ENCODE results near the gene S100A14.
"Not testable (repeated sequence)": the region's sequence is repeated elsewhere in the genome, so short reads cannot be mapped to it uniquely, and the experiment has no call there.

S100A14 gene

GRCh38 chr1:153649863-153650235, 33.7 kb upstream of the S100A14 start:
- no peaks in the 10 kb centered on the region for H3K4me1 ChIP-seq (ENCODE audit: insufficient read depth, low read length)

DNA sequence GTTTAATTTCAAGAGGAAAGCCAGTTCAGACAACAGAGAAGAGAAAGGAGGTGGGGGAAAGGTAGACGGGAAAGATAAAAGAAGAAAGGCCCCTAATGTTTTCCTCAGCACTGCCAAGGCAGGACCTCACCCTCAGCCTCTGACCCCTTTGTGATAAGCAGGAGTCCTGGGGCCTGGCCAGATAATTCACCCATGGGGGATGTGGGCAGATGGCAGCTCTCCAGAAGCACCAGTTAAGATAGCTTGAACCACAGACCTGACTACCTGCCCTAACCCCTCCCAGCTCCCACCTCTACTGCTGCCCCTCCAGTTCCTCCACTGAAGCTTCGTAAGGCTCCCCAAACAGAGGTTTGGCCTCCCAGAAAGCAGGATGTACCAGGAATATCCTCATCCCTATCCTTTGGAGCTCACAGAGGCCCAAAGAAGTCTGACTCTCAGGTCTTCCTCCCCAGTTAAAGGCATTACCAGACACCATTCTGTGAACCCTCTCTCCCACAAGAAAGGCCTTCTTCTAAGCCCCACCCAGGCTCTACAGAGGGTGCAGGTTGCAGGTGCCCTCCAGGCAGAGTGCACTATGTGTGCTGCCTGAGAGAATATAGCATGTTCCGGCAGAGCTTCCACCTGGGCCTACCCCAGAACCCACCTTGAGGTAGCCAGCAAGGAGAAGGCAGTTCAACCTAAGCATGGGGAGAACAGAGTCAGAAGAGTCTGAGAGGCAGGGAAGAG, 33.2 kb upstream of the S100A14 start:
- H3K9ac ChIP-seq (ENCODE audit: low read depth, low read length): no peak overlapping the region
- H3K4me3 ChIP-seq (ENCODE audit: low read length): no peak overlapping the region
- WGBS: 55% methylated on average over 3 of the region's 3 CpGs
- H3K27me3 ChIP-seq (ENCODE audit: insufficient read depth, low read length): no peaks in the 10 kb centered on the region
- peaks cover 25% of the 10 kb centered on the region for H3K36me3 ChIP-seq (ENCODE audit: insufficient read depth, low read length)
- no peak overlapping the region for H3K27ac ChIP-seq (ENCODE audit: low read depth, low read length)
- H3K4me1 ChIP-seq (ENCODE audit: insufficient read depth, low read length): no peaks in the 10 kb centered on the region
- no peaks in the 10 kb centered on the region for H3K9me3 ChIP-seq (ENCODE audit: insufficient read depth, low read depth, low read length)

More at GRCh38 chr1:153649863-153650235, 33.7 kb upstream of the S100A14 start:
- WGBS: 92% methylated on average over 2 of the region's 2 CpGs
- H3K9ac ChIP-seq (ENCODE audit: low read depth, low read length): no peak overlapping the region
- H3K4me3 ChIP-seq (ENCODE audit: low read length): no peak overlapping the region
- H3K9me3 ChIP-seq (ENCODE audit: insufficient read depth, low read depth, low read length): no peaks in the 10 kb centered on the region
- H3K27ac ChIP-seq (ENCODE audit: low read depth, low read length): no peak overlapping the region
- H3K36me3 ChIP-seq (ENCODE audit: insufficient read depth, low read length): peaks cover 19% of the 10 kb centered on the region
- no peaks in the 10 kb centered on the region for H3K27me3 ChIP-seq (ENCODE audit: insufficient read depth, low read length)

GRCh38 chr1:153648000-153648643, 32.0 kb upstream of the S100A14 start:
- Histone ChIP-seq H3K4me3 (ENCODE audit: low read length) (no peak overlapping the region), H3K27me3 (ENCODE audit: insufficient read depth, low read length) (no peaks in the 10 kb centered on the region), H3K36me3 (ENCODE audit: insufficient read depth, low read length) (peaks cover 37% of the 10 kb centered on the region), H3K4me1 (ENCODE audit: insufficient read depth, low read length) (no peaks in the 10 kb centered on the region), H3K27ac (ENCODE audit: low read depth, low read length) (no peak overlapping the region), H3K9me3 (ENCODE audit: insufficient read depth, low read depth, low read length) (no peaks in the 10 kb centered on the region), H3K9ac (ENCODE audit: low read depth, low read length) (no peak overlapping the region)
- 86% methylated on average over 10 of the region's 10 CpGs for WGBS

DNA sequence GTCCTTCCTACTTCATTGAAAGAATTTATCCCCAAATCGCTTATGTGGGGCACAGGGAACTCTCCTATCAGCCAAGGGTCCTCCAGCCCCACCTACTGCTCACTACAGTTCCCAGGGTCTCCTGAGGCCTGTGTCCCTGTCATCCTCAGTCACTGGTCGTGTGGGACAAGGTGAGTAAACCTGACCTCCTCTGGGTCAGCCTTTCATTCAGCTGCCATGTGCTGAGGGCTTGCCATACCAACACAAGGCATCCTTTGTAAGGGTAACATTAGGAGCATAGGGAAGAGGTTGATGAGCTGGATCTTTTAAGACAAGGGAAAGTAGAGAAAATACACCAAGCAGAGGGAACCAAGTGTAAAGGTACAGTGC, 31.2 kb upstream of the S100A14 start:
- Histone ChIP-seq H3K9ac (ENCODE audit: low read depth, low read length) (no peak overlapping the region), H3K36me3 (ENCODE audit: insufficient read depth, low read length) (peaks cover 45% of the 10 kb centered on the region), H3K9me3 (ENCODE audit: insufficient read depth, low read depth, low read length) (no peaks in the 10 kb centered on the region), H3K4me1 (ENCODE audit: insufficient read depth, low read length) (no peaks in the 10 kb centered on the region), H3K27me3 (ENCODE audit: insufficient read depth, low read length) (no peaks in the 10 kb centered on the region), H3K4me3 (ENCODE audit: low read length) (no peak overlapping the region), H3K27ac (ENCODE audit: low read depth, low read length) (no peak overlapping the region)
- 71% methylated on average over 2 of the region's 2 CpGs for WGBS

DNA sequence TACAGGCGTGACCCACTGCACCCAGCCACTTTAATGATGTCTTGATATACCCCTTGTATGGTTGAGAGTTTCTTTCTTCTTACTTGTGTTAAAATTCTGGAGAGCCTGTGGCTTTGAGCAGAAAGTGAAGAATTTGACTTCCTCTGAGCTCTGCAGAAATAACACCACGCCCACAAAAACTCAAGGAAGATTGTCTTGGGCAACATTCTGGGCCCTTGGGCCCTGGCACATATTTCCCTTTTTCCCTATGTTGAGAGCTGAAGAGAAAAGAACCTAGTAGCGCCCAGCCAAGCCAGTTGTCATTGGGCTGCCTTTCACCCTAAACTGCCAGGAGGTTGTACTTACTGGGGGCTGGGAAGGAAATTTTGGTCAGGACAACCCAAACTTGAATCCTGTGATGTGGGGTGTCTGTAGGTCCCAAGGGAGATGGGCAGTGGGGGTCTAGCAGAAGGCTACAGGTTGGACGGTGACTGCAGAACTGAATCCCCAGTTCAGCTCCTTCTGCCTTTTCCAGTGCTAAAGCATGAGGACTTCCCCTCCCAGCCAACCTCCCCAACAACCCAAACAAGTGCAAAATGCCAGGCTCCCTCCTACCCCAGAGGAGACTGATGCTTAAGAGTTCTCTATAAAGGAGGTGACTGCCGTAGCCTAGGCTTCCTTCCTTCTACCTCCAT, 30.7 kb upstream of the S100A14 start:
- 94% methylated on average over 5 of the region's 5 CpGs for WGBS
- no peak overlapping the region for H3K9ac ChIP-seq (ENCODE audit: low read depth, low read length)
- H3K9me3 ChIP-seq (ENCODE audit: insufficient read depth, low read depth, low read length): no peaks in the 10 kb centered on the region
- H3K27me3 ChIP-seq (ENCODE audit: insufficient read depth, low read length): no peaks in the 10 kb centered on the region
- H3K36me3 ChIP-seq (ENCODE audit: insufficient read depth, low read length): peaks cover 50% of the 10 kb centered on the region
- H3K4me3 ChIP-seq (ENCODE audit: low read length): no peak overlapping the region
- no peaks in the 10 kb centered on the region for H3K4me1 ChIP-seq (ENCODE audit: insufficient read depth, low read length)
- H3K27ac ChIP-seq (ENCODE audit: low read depth, low read length): no peak overlapping the region

GRCh38 chr1:153643816-153644215, 27.7 kb upstream of the S100A14 start:
- H3K4me1 ChIP-seq (ENCODE audit: insufficient read depth, low read length): no peaks in the 10 kb centered on the region
- H3K27ac ChIP-seq (ENCODE audit: low read depth, low read length): no peak overlapping the region
- no peaks in the 10 kb centered on the region for H3K27me3 ChIP-seq (ENCODE audit: insufficient read depth, low read length)
- H3K4me3 ChIP-seq (ENCODE audit: low read length): no peak overlapping the region
- H3K9ac ChIP-seq (ENCODE audit: low read depth, low read length): no peak overlapping the region
- no peaks in the 10 kb centered on the region for H3K9me3 ChIP-seq (ENCODE audit: insufficient read depth, low read depth, low read length)
- H3K36me3 ChIP-seq (ENCODE audit: insufficient read depth, low read length): peaks cover 79% of the 10 kb centered on the region

DNA sequence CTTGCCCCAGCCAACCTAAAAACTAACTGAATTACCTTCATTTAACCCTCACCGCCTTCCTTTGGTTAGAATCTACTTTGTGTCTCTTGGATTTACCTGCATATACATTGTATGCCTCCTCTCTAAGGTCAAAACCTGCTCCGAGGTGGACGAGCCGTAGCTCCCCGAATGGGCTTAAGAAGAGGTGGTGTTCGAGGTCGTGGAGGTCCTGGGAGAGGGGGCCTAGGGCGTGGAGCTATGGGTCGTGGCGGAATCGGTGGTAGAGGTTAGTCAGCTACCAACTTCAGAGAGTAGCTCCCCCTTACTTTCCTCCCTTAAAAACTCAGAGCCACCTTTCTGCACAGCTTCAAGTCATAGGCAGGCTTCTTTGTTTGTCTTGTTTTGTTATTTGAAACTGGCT, 27.0 kb upstream of the S100A14 start:
- Histone ChIP-seq H3K36me3 (ENCODE audit: insufficient read depth, low read length) (peaks cover 86% of the 10 kb centered on the region), H3K9ac (ENCODE audit: low read depth, low read length) (no peak overlapping the region), H3K4me3 (ENCODE audit: low read length) (no peak overlapping the region), H3K9me3 (ENCODE audit: insufficient read depth, low read depth, low read length) (no peaks in the 10 kb centered on the region), H3K4me1 (ENCODE audit: insufficient read depth, low read length) (no peaks in the 10 kb centered on the region), H3K27me3 (ENCODE audit: insufficient read depth, low read length) (no peaks in the 10 kb centered on the region), H3K27ac (ENCODE audit: low read depth, low read length) (no peak overlapping the region)
- 93% methylated on average over 11 of the region's 11 CpGs for WGBS

DNA sequence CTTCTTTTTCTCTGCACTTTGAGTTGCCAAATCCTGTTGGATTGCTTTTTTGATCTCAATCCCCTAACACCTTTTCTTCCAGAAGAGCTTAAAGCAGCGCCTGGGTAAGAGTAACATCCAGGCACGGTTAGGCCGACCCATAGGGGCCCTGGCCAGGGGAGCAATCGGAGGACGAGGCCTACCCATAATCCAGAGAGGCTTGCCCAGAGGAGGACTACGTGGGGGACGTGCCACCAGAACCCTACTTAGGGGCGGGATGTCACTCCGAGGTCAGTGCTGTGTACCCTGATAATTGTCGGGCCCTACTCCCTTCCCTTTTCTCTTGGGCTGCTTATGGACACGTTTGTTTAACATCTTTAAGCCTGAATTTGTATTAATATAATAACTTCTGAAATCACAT, 26.0 kb upstream of the S100A14 start:
- Histone ChIP-seq H3K9ac (ENCODE audit: low read depth, low read length) (no peak overlapping the region), H3K36me3 (ENCODE audit: insufficient read depth, low read length) (peaks cover 96% of the 10 kb centered on the region), H3K27me3 (ENCODE audit: insufficient read depth, low read length) (no peaks in the 10 kb centered on the region), H3K27ac (ENCODE audit: low read depth, low read length) (no peak overlapping the region), H3K4me3 (ENCODE audit: low read length) (no peak overlapping the region), H3K9me3 (ENCODE audit: insufficient read depth, low read depth, low read length) (no peaks in the 10 kb centered on the region), H3K4me1 (ENCODE audit: insufficient read depth, low read length) (no peaks in the 10 kb centered on the region)
- WGBS: 95% methylated on average over 10 of the region's 11 CpGs

- no peaks in the 10 kb centered on the region for H3K4me1 ChIP-seq (ENCODE audit: insufficient read depth, low read length)
- no peak overlapping the region for H3K27ac ChIP-seq (ENCODE audit: low read depth, low read length)
- no peak overlapping the region for H3K4me3 ChIP-seq (ENCODE audit: low read length)
- H3K27me3 ChIP-seq (ENCODE audit: insufficient read depth, low read length): no peaks in the 10 kb centered on the region
- no peak overlapping the region for H3K9ac ChIP-seq (ENCODE audit: low read depth, low read length)
- no peaks in the 10 kb centered on the region for H3K9me3 ChIP-seq (ENCODE audit: insufficient read depth, low read depth, low read length)
- peaks cover 99% of the 10 kb centered on the region for H3K36me3 ChIP-seq (ENCODE audit: insufficient read depth, low read length)
- 83% methylated on average over 6 of the region's 6 CpGs for WGBS
Observed at GRCh38 chr1:153640861-153641260, 24.7 kb upstream of the S100A14 start.

DNA sequence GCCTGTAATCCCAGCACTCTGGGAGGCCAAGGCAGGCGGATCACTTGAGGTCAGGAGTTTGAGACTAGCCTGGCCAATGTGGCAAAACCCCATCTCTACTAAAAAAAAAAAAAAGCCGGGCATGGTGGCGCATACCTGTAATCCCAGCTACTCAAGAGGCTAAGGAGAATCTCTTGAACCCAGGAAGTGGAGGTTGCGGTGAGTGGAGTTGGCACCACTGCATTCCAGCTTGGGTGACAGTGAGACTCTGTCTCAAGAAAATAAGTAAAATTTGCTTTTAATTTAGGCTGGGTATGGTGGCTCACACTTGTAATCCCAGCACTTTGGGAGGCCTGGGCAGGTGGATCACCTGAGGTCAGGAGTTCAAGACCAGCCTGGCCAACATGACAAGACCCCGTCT, 24.1 kb upstream of the S100A14 start:
- H3K36me3 ChIP-seq (ENCODE audit: insufficient read depth, low read length): peaks cover 99% of the 10 kb centered on the region
- not testable (repeated sequence) for H3K9ac ChIP-seq (ENCODE audit: low read depth, low read length); H3K4me1 ChIP-seq (ENCODE audit: insufficient read depth, low read length); H3K9me3 ChIP-seq (ENCODE audit: insufficient read depth, low read depth, low read length); H3K27ac ChIP-seq (ENCODE audit: low read depth, low read length); H3K4me3 ChIP-seq (ENCODE audit: low read length); H3K27me3 ChIP-seq (ENCODE audit: insufficient read depth, low read length)
- WGBS: 98% methylated on average over 5 of the region's 5 CpGs

DNA sequence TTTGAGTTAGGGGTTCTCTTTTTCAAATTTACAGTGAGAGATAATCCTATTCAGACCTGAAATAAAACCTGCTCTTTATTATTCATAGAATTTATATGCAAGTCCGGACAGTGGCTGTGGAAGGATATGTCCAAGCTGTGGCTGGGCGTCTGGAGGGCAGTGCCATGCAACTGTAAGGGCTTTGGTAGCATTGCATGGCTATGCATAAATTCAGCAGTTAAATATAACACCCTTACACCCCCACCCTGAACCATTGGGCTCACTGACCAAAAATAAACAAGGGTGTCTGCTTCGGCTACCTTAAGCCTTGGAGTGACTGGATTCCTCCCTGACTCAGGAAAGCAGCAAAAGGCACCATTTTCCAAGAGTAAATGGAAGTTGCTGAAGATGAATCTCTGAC, 23.2 kb upstream of the S100A14 start:
- no peak overlapping the region for H3K9ac ChIP-seq (ENCODE audit: low read depth, low read length)
- no peaks in the 10 kb centered on the region for H3K4me1 ChIP-seq (ENCODE audit: insufficient read depth, low read length)
- no peaks in the 10 kb centered on the region for H3K27me3 ChIP-seq (ENCODE audit: insufficient read depth, low read length)
- peaks cover 93% of the 10 kb centered on the region for H3K36me3 ChIP-seq (ENCODE audit: insufficient read depth, low read length)
- 96% methylated on average over 3 of the region's 3 CpGs for WGBS
- H3K27ac ChIP-seq (ENCODE audit: low read depth, low read length): no peak overlapping the region
- H3K9me3 ChIP-seq (ENCODE audit: insufficient read depth, low read depth, low read length): no peaks in the 10 kb centered on the region
- no peak overlapping the region for H3K4me3 ChIP-seq (ENCODE audit: low read length)

Measured in HUES64 (cell line).